Gastrocnemius medialis (tissue), 4 donors: ENCODE data around the gene ZBTB2.

Experiments used
- POLR2A ChIP-seq, 2 donors: fragments of 450-650 bp; IDR thresholded peaks; one replicate each; pipeline ENCODE4 v1.6.1; 2017; ENCODE audit warnings: antibody characterized with exemption in 2 of 2, mild to moderate bottlenecking in 2 of 2, moderate library complexity in 2 of 2
- TF ChIP-seq, protein P1 (sequence below), 5 experiments: fragments of 450-650 bp in 3 of 5; fragments of 200-600 bp in 2 of 5; sonication (generic) in 2 of 5; IDR thresholded peaks in 4 of 5; conservative IDR thresholded peaks in 1 of 5; 1 replicate in 4 of 5; 2 replicates in 1 of 5; pipeline ENCODE4 v1.5.1; 2016 to 2019; ENCODE audit warnings: antibody characterized with exemption in 5 of 5, mild to moderate bottlenecking in 3 of 5, moderate library complexity in 3 of 5

DNA sequence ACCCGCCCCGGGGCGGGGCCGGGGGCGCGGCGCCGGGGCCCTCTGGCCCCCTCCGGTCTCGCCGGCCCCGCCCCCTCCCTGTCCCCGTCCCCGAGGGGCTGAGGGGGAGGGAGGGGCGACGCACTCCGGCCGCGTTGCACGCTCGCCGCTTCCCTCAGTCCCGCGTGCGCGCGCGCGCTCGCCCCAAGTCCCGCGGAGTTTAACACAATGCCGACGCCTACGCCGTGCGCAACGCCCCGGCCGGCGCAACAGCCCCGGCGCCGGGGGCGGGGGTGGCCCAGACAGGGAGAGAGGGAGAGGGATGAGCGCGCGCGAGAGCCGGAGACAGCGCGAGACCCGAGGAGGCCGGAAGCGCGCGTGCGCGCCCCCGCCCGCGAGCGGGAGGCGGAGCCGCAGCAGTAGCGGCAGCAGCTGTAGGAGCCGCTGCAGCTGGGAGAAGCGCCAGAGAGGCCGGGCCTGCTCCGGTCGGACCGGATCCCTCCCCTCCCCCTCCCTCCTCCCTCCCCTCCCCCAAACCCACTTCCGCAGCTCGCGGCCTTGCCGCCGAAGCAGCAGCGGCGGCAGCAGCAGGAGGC lies 996 bp downstream of the ZBTB2 start:
- TF ChIP-seq, protein P1, sequence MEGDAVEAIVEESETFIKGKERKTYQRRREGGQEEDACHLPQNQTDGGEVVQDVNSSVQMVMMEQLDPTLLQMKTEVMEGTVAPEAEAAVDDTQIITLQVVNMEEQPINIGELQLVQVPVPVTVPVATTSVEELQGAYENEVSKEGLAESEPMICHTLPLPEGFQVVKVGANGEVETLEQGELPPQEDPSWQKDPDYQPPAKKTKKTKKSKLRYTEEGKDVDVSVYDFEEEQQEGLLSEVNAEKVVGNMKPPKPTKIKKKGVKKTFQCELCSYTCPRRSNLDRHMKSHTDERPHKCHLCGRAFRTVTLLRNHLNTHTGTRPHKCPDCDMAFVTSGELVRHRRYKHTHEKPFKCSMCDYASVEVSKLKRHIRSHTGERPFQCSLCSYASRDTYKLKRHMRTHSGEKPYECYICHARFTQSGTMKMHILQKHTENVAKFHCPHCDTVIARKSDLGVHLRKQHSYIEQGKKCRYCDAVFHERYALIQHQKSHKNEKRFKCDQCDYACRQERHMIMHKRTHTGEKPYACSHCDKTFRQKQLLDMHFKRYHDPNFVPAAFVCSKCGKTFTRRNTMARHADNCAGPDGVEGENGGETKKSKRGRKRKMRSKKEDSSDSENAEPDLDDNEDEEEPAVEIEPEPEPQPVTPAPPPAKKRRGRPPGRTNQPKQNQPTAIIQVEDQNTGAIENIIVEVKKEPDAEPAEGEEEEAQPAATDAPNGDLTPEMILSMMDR (IDR thresholded peaks at IDR 0.05 in 4 of 5, conservative IDR thresholded peaks at IDR 0.05 in 1 of 5) = no peak
- peak; percentile 51 to 60 for TF ChIP-seq POLR2A (IDR thresholded peaks at IDR 0.05)
